Bronchial epithelial cell (primary cell): ENCODE results near the gene POLR2H. TPM values are rescaled to one million over a fixed set of nuclear protein-coding genes. Genes with fewer than 3 reads are reported as not detected.

Experiments used
- DNase-seq: peaks from one replicate; pipeline ENCODE4 v3.0.0-alpha.2; 2010; ENCODE audit warnings: low read depth
- FAIRE-seq: peaks from 2 replicates; lab custom pipeline; 2011; peaks lifted over from hg19 to GRCh38; lab: Jason Lieb, UNC
- H3K27me3 ChIP-seq: 2 replicates; pipeline ENCODE4 v1.5.1; 2011; ENCODE audit warnings: low read length; ENCODE audit not compliant: control insufficient read depth, insufficient read depth
- H3K36me3 ChIP-seq: 2 replicates; pipeline ENCODE4 v1.5.1; 2011; ENCODE audit warnings: low read length; ENCODE audit not compliant: control insufficient read depth, insufficient read depth
- H3K4me3 ChIP-seq: 2 replicates; pipeline ENCODE4 v1.5.1; 2011; ENCODE audit warnings: mild to moderate bottlenecking, low read depth, low read length, control low read depth
- CTCF ChIP-seq: IDR thresholded peaks from 2 replicates; pipeline ENCODE4 v1.5.1; 2011; ENCODE audit warnings: mild to moderate bottlenecking, moderate library complexity, low read length, control low read depth, inconsistent platforms; ENCODE audit not compliant: insufficient read depth, severe bottlenecking
- total RNA-seq: library from RNA; depleted of rRNA; stranded (reverse); fragments of >200 nt; gene quantifications from 2 replicates; pipeline ENCODE4 v1.2.1, GENCODE V29; 2014

POLR2H gene
- total RNA-seq, 1 donor from 2014 or later = 112 TPM

GRCh38 chr3:184347321-184348056, 14.0 kb upstream of the POLR2H start:
- H3K4me3 ChIP-seq = no peak overlapping the region
- peaks cover 16% of the 10 kb centered on the region for H3K36me3 ChIP-seq
- no peak for DNase-seq
- no peak for FAIRE-seq
- no peaks in the 10 kb centered on the region for H3K27me3 ChIP-seq
- TF ChIP-seq CTCF = no peak

GRCh38 chr3:184348057-184348382, 13.5 kb upstream of the POLR2H start:
- Histone ChIP-seq H3K27me3 (no peaks in the 10 kb centered on the region), H3K36me3 (peaks cover 11% of the 10 kb centered on the region), H3K4me3 (no peak overlapping the region)
- no peak for DNase-seq
- FAIRE-seq = no peak
- no peak for TF ChIP-seq CTCF

GRCh38 chr3:184349563-184350470, 11.7 kb upstream of the POLR2H start:
- no peak for FAIRE-seq
- Histone ChIP-seq H3K27me3 (no peaks in the 10 kb centered on the region), H3K4me3 (no peak overlapping the region), H3K36me3 (peaks cover under 1% of the 10 kb centered on the region)
- no peak for TF ChIP-seq CTCF
- no peak for DNase-seq

- Histone ChIP-seq H3K27me3 (no peaks in the 10 kb centered on the region), H3K36me3 (peaks cover 2% of the 10 kb centered on the region), H3K4me3 (no peak overlapping the region)
- no peak for TF ChIP-seq CTCF
- FAIRE-seq = no peak
- no peak for DNase-seq
Measured at GRCh38 chr3:184350618-184351017, 10.9 kb upstream of the POLR2H start.

GRCh38 chr3:184351511-184352148, 9.9 kb upstream of the POLR2H start:
- Histone ChIP-seq H3K4me3 (no peak overlapping the region), H3K27me3 (no peaks in the 10 kb centered on the region), H3K36me3 (peaks cover 2% of the 10 kb centered on the region)
- TF ChIP-seq CTCF = no peak
- FAIRE-seq = no peak
- no peak for DNase-seq
